RKO (cell line): ENCODE measurements around the gene LRTM2.

Experiments used
- DNase-seq: peaks from one replicate; pipeline ENCODE4 v3.0.0-alpha.2; 2016; ENCODE audit warnings: low spot score

LRTM2 gene

GRCh38 chr12:1864456-1864855 lies 44.1 kb downstream of the LRTM2 start:
- DNase-seq: no peak

DNA sequence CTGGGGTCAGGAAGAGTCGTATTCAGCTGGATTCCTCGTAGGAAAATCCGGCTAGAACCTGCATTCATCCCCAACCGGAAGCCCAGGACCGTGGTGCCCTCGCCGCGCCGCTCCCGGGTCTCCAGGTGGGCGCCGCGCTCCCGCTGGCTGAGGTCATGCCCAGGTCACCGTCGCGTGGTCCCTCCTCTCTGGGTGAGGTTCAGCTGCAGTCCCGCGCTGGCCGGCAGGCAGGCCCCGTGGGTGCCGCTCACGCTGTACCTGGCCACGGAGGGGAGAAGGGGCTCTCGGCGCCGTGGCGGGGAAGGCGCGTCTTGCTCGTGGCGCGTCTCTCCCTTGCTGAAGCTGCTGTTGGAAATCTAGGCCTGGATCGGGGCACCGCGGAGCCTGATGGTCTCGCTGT lies 44.5 kb downstream of the LRTM2 start:
- no peak for DNase-seq

- DNase-seq: no peak
These were observed 45.0 kb downstream of the LRTM2 start for GRCh38 chr12:1865284-1865866.

DNA sequence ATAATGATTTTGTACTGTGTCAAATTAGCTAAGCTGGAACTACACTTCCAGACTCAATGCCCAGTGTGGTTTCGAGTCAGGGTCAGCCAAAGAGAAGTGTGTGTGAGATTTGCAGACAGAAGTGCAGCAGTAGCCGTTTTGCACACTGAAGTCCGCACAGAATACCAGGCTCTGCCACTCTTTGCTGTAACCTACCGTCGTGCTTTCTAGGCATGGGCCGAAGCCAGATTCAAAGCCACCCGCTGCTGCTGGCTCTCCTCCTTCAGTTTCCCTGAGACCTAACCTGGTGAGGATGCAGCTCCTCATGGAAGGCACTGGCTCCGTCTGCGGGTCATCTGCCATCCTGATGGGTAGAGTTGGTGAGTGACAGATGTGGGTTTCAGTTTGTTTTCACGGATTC lies 48.8 kb downstream of the LRTM2 start:
- DNase-seq: no peak

DNA sequence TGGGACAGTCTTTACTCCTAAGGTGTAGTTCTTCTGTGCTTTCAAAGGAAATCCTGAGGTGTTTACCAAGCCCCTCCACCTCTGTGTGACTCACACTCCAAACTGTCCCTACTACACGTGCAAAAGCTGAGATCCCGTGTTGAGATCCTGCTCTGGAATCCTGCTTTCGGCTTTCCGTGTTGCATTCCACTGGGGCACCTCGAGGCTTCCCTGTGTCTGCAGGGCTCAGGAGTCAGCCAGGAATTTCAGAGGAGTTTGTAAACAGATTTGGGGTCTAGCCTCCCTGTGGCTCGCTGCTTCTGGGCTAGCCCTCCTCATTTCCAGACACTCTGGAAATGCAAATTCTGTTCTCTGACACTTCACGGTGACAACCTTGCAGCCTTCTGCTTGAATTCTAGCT lies 49.7 kb downstream of the LRTM2 start:
- no peak for DNase-seq

DNA sequence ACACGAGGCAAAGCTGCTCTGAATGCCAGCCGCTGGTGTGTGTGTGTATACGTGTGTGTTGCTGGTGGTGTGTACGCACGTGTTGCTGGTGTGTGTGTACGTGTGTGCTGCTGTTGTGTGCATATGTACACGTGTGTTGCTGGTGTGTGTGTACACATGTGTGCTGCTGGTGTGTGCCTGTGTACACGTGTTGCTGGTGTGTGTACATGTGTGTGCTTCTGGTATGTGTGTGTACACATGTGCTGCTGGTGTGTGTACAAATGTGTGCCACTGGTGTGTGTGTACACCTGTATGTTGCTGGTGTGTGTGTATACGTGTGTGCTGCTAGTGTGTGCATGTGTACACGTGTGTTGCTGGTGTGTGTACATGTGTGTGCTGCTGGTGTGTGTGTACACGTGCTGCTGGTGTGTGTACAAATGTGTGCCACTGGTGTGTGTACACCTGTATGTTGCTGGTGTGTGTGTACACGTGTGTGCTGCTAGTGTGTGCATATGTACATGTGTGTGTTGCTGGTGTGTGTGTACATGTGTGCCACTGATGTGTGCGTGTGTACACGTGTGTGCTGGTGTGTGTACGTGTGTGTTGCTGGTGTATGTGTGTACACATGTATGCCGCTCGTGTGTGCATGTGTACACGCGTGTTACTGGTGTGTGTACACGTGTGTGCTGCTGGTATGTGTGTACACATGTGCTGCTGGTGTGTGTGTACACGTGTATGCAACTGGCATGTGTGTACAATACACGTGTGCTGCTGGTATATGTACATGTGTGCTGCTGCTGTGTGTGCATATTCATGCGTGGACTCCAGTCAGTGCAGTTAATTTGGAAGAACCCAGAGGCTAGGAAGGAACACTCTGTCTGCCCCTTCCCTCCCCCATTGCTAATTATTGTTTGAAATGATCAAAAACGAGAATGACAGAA lies 50.9 kb downstream of the LRTM2 start:
- no peak for DNase-seq

GRCh38 chr12:1872001-1872400 lies 51.6 kb downstream of the LRTM2 start:
- DNase-seq: no peak

GRCh38 chr12:1872448-1872847 lies 52.1 kb downstream of the LRTM2 start:
- DNase-seq: no peak

- no peak for DNase-seq
These were observed 53.5 kb downstream of the LRTM2 start for GRCh38 chr12:1873531-1874510.

DNA sequence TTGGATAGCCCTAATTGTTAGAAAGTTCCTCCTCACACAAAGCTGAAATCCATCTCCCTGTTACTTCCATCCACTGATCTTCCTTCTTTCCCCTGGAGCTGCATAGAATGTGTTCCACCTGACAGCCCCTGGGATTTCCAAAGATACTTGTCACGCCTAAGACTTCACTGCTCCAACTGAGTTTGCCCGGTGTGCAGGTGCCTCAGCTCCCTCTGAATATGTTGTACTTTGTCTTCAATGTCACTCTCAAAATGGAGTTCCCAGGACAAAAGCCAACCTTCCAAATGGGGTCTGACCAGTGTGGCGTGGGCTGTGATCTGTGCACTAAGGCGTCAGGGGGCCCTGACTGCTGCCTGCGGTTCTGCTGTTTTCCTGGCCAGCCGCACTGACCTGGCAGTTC lies 55.2 kb downstream of the LRTM2 start:
- DNase-seq: no peak

- no peak for DNase-seq
These were observed 55.7 kb downstream of the LRTM2 start for GRCh38 chr12:1876086-1876485.

DNA sequence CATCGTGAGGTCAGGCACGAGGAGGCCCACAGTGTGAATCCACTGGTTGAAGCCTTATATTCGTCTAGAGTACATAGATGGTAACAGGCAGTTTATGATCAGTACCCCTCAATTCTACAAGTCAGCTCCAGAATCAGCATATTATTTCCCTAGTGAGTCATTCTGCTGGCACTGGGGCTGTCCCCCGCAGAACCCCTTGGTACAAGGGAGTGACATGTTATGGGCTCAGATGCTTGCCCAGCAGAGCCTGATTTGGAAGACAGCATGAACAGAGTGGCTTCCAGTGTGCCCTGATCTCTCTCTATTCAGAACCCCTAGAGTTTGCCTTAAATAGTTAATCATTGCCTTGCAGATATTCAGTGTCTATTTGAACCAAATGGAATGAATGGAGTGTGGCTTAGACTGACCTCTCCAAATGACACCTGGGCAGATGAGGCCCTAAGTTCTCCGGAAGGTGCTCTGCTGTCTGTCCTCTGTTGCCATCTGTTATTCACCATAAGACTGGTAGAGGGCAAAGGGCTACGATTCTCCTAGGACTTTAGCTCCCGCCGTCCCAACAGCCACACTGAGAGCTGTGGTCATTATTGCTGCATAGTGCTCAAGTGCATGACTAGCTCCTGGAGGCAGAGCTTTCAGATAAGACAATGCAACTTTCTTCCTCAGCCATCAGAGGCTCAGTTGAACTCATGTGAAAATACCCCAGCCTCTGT lies 57.0 kb downstream of the LRTM2 start:
- DNase-seq: no peak

DNA sequence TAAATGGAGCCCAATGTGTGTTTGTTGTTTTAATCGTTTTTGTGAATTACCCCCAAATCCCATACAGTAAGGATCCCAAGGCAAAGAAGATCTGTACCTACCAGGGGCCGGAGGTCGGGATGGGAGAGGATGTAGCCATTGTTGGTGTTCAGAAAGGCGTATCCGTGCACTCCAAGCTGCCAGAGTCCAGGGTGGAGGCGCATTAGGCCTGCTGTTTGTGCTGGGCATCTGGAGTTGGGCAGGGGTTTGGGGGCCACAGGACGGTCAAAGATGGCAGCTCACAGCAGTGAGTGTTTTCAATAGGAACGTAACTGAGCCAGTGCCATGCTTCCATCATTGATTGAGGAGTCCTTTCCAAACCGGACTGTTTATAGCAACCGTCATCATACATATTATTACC lies 57.8 kb downstream of the LRTM2 start:
- no peak for DNase-seq

DNA sequence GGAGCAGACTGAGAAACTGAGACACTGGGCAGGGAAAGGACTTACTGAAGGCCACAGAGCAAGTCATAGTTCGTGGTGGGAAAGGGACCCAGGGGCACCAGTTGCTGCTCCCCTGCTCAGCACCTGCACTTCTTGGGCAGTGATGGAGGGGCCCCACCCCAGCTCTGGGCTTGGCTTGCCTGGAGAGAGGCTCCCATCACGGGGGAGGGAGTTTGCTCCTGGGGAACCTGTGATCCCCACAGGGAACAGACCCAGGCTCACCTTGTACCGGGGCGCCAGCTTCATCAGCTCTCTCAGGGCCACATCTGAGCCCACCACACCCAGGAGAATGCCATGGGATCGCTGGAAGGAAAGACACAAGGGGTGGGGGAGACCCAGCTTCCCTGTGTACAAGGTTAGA lies 58.3 kb downstream of the LRTM2 start:
- no peak for DNase-seq

GRCh38 chr12:1879633-1880032 lies 59.3 kb downstream of the LRTM2 start:
- DNase-seq: no peak

- no peak for DNase-seq
These were observed 59.9 kb downstream of the LRTM2 start for GRCh38 chr12:1880153-1880845.

- no peak for DNase-seq
These were observed 60.5 kb downstream of the LRTM2 start for GRCh38 chr12:1880876-1881275.

- no peak for DNase-seq
These were observed 60.9 kb downstream of the LRTM2 start for GRCh38 chr12:1881301-1881700.

DNA sequence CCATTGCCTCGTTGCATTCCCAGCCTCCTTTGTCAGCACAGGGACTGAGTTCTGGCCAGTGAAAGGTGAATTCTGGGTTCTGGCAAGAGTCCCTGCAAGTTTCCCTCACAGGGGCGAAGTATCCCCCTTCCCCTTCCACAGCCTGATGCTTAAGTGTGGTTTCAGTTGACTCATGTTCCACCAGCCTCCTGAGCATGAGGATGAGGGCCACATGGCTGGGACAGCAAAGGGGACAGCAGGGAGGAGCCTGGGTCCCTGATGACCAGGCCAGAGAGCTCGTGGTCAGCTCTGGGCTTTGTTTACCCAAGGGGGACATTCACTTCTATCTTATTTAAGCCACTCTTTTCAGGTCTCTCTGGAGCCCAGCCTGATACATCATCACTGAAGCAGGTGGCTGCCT lies 61.6 kb downstream of the LRTM2 start:
- no peak for DNase-seq

DNA sequence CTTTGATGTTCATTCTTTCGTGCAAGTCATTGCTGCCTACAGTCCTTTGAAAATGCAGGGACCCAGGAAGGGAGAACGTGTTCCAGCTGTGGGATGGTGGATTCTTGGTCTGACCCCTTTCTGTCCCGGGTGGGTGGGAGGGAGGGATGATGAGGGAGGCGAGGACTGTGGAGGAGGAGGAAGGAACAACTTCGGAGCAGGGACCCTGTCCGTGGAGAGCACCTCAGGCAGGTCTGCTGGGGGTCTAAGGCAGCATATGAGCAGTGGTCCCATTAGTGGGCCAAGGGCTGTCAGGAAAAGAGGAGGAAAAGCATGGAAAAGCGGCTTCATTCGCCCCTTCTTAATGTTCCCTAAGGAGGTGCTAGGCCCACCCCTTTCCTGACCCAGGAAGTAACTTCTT lies 62.0 kb downstream of the LRTM2 start:
- no peak for DNase-seq

DNA sequence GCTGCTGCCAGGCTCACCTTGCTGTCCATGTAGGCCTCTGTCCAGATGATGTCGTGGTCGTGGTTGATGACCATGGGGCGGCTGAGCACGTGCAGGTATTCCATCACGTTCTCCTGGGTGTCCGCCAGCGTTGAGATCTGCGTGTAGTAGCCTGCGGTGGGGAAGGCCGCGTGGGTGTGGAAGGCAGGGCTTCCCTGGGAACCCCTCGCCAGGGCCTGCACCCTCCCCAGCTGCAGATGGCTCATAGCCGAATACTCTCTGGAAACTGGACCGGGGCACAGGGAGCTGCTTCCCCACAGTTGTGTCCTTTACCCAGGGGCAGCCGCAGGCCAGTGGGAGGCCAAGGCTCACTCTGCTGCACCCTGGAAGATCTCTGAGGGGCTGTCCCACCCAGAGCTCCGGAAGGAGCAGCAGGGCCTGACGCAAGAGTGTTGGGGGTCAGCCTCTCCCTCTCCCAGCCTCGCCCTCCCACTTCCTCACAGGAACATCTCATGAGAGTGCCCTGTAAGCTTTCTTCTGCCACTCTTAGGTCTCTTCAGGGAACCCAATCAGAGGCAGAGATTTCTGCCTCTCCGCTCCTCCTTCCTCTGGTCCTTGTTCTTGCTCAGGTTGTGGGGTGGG lies 62.6 kb downstream of the LRTM2 start:
- DNase-seq: no peak
